ENCODE results near the gene FOXE3.

The FOXE3 gene

DNA sequence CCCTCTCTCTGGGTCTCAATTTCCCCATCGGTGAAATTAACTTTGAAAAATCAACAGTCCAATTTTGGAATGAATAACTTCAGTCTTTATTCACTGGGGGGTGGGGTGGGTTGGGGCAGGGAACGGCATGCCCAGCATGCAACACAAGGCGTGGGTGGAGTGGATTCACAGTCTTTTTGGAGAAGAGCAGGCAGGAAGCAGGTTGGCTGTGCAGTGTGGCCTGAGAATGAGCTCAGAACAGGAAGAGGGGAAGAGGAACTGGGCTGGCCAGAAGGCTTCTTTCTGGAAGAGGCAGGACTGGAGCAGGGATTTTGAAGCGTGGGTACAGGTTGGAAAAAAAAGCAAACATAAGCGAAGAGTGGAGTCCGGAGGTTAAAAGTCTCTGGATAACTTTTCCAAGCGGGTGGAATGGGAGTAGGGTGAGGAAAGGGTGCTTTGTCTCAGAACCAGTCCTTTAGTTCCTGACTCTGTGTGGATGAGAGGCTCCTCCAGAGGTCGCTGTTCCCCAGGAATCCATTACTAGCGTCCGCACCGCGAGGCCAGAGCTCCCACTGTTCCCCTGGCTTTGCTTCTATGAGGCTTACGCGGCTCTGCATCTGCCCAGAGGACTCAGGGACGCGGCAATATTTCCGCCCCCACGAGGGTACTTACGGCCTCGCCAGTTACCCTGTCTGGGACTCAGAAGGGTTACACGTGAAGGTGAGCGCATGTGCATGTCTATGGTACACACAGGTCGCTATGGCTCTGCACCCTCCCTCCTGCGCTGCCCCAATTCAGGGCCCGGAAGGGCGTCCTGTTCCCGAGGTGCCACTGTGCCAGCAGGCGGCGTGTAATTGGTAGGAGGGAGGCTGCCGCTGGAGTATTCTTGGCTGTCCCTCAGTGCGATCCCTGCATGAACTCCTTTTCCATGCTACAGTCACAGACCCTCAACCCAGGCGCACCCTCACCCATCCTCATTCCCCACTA is 16.3 kb downstream of the FOXE3 start:
- Histone ChIP-seq H3K79me2 (no peaks in the 10 kb centered on the region), H3K27me3 (ENCODE audit: control insufficient read depth, insufficient read depth, low read length) (peaks cover 2% of the 10 kb centered on the region), H3K9ac (no peak overlapping the region), H2AFZ (no peak overlapping the region), H3K4me3 (ENCODE audit: low read depth, low read length) (no peak overlapping the region), H3K4me1 (no peaks in the 10 kb centered on the region), H3K4me2 (ENCODE audit: low read length) (no peak overlapping the region), H3K27ac (no peak overlapping the region), H3K9me3 (ENCODE audit: control insufficient read depth, low read length) (no peaks in the 10 kb centered on the region), H3K36me3 (ENCODE audit: control insufficient read depth, insufficient read depth, low read length) (no peaks in the 10 kb centered on the region)
- TF ChIP-seq, protein P1, sequence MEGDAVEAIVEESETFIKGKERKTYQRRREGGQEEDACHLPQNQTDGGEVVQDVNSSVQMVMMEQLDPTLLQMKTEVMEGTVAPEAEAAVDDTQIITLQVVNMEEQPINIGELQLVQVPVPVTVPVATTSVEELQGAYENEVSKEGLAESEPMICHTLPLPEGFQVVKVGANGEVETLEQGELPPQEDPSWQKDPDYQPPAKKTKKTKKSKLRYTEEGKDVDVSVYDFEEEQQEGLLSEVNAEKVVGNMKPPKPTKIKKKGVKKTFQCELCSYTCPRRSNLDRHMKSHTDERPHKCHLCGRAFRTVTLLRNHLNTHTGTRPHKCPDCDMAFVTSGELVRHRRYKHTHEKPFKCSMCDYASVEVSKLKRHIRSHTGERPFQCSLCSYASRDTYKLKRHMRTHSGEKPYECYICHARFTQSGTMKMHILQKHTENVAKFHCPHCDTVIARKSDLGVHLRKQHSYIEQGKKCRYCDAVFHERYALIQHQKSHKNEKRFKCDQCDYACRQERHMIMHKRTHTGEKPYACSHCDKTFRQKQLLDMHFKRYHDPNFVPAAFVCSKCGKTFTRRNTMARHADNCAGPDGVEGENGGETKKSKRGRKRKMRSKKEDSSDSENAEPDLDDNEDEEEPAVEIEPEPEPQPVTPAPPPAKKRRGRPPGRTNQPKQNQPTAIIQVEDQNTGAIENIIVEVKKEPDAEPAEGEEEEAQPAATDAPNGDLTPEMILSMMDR (IDR thresholded peaks at IDR 0.05), result peak; percentile 39

DNA sequence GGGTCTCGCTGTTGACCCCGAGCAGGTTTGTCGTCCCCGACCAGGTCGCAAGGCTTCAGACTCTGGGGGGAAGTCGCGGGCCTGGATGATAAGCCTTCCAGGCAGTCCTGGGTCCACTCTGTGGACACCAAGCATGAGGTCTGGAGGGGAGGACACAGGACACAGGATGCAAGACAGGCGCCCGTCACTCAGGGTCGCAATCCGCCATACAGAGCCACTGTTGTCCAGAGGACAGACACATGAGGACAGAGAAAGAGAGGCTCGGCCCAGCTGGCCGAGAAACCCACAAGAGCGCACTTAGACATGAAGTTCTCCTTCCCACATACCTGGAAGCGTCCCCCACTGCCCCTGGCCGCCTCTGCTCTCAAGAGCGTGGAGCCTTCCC is 16.9 kb downstream of the FOXE3 start:
- Histone ChIP-seq H3K9me3 (ENCODE audit: control insufficient read depth, low read length) (no peaks in the 10 kb centered on the region), H3K27ac (no peak overlapping the region), H3K4me3 (ENCODE audit: low read depth, low read length) (no peak overlapping the region), H3K4me1 (no peaks in the 10 kb centered on the region), H3K79me2 (no peaks in the 10 kb centered on the region), H3K27me3 (ENCODE audit: control insufficient read depth, insufficient read depth, low read length) (peaks cover 1% of the 10 kb centered on the region), H2AFZ (no peak overlapping the region), H3K36me3 (ENCODE audit: control insufficient read depth, insufficient read depth, low read length) (no peaks in the 10 kb centered on the region), H3K4me2 (ENCODE audit: low read length) (no peak overlapping the region), H3K9ac (no peak overlapping the region)
- TF ChIP-seq, protein P1 (IDR thresholded peaks at IDR 0.05), result no peak

DNA sequence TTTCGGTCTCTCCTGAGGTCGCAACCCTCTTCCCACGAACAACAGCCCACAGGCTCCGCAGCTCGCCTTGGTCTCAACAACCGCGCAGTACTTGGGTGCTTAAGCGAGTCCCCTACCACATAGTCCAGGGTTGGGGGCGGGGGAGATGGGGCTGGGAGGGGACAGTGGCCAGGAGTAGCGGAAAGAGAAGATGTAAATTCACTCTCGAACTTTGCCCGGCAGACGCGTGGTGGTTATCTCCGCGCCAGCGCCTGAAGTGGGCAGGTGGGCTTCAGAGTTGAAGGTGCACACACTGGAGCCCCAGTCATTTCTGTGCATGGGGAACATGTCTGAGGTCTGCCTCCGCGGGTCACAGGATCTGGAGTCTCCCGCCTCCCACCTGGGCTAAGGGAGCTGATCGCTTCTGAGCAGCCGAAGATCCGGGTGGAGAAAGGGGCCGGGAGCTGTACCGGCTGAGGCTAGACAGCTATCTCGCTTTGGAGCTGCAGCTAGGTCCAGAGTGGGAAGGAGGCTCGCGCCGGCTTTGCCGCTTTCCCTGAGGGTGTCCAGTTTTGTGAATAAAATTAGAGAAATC is 17.5 kb downstream of the FOXE3 start:
- no peaks in the 10 kb centered on the region for H3K27me3 ChIP-seq (ENCODE audit: control insufficient read depth, insufficient read depth, low read length)
- H3K4me3 ChIP-seq (ENCODE audit: low read depth, low read length), result no peak overlapping the region
- H3K79me2 ChIP-seq, result no peaks in the 10 kb centered on the region
- TF ChIP-seq, protein P1 (IDR thresholded peaks at IDR 0.05), result no peak
- H3K27ac ChIP-seq, result no peak overlapping the region
- H3K4me1 ChIP-seq, result no peaks in the 10 kb centered on the region
- H2AFZ ChIP-seq, result no peak overlapping the region
- H3K9me3 ChIP-seq (ENCODE audit: control insufficient read depth, low read length), result no peaks in the 10 kb centered on the region
- H3K9ac ChIP-seq, result no peak overlapping the region
- no peak overlapping the region for H3K4me2 ChIP-seq (ENCODE audit: low read length)
- H3K36me3 ChIP-seq (ENCODE audit: control insufficient read depth, insufficient read depth, low read length), result no peaks in the 10 kb centered on the region

DNA sequence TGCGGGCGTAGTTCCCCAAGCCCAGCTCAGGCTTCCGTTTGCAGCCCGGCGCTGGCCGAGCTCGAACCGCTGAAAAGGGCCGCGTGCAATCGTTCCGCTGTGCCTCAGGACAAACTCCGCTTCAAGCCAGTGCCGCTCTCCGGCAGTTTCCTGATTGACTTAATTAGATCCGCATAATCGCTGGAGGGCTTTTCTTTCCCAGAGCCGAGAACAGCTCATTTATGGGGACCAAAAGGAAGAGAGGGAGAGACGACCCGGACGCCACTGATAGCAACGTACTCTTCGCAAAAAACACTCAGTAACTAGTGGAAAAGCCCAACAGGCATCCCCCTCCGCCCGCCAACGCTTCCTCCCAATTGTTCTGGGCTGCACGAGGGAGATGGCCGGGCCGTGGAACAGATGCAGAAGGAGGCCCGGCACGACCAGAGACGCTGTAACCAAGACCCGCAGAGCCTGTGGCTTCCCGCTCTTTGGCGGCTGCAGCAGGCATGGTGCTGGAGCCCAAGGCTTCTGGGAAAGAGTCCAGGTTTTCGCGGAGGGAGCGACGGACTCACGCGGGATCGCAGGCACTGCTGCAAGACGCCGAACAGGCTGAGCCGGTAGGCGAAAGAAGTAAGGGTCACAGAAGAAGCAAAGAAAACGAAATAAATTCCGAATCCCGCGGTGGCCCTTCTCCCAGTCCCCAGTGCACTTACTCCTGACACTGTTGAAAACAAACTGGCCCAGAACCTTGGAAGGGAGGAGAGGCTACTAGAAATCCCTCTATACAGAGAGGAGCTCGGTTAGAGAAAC is 18.2 kb downstream of the FOXE3 start:
- Histone ChIP-seq H3K4me3 (ENCODE audit: low read depth, low read length) (no peak overlapping the region), H3K27ac (no peak overlapping the region), H3K79me2 (no peaks in the 10 kb centered on the region), H3K27me3 (ENCODE audit: control insufficient read depth, insufficient read depth, low read length) (no peaks in the 10 kb centered on the region), H3K9ac (no peak overlapping the region), H3K9me3 (ENCODE audit: control insufficient read depth, low read length) (no peaks in the 10 kb centered on the region), H3K36me3 (ENCODE audit: control insufficient read depth, insufficient read depth, low read length) (no peaks in the 10 kb centered on the region), H3K4me1 (no peaks in the 10 kb centered on the region), H3K4me2 (ENCODE audit: low read length) (no peak overlapping the region), H2AFZ (no peak overlapping the region)
- TF ChIP-seq, protein P1 (IDR thresholded peaks at IDR 0.05), result no peak
